ES-I3 (cell line): ENCODE data around the gene NR2F1.

Source experiments
- H3K36me3 ChIP-seq: 2 replicates; pipeline ENCODE4 v1.6.1; 2013; ENCODE audit warnings: mild to moderate bottlenecking, low read length, control low read depth, moderate library complexity; ENCODE audit not compliant: insufficient read depth
- H3K4me1 ChIP-seq: 2 replicates; pipeline ENCODE4 v1.6.1; 2013; ENCODE audit warnings: mild to moderate bottlenecking, control low read depth, low read length; ENCODE audit not compliant: insufficient read depth
- H3K9ac ChIP-seq: 2 replicates; pipeline ENCODE4 v1.6.1; 2013; ENCODE audit warnings: low read depth, mild to moderate bottlenecking, low read length, moderate library complexity
- H3K9me3 ChIP-seq: 2 replicates; pipeline ENCODE4 v1.6.1; 2013; ENCODE audit warnings: mild to moderate bottlenecking, low read length, moderate library complexity; ENCODE audit not compliant: control insufficient read depth, insufficient read depth

The NR2F1 gene

DNA sequence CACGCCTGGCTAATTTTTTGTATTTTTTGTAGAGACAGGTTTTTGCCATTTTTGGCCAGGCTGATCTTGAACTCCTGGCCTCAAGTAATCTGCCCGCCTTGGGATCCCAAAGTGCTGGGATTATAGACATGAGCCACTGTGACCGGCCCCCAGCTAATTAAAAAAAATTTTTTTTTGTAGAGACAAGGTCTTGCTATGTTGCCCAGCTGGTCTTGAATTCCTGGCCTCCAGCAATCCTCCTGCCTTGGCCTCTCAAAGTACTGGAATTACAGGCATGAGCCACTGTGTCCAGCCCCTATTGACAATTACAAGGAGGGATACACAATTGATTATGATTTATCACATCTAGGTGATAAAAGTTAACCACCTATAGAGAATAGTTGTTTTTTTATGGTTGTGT is 59.5 kb downstream of the NR2F1 start:
- Histone ChIP-seq H3K36me3 (no peaks in the 10 kb centered on the region), H3K9me3 (no peaks in the 10 kb centered on the region), H3K4me1 (no peaks in the 10 kb centered on the region), H3K9ac (no peak overlapping the region)
